GM20000 (cell line): Measurements from ENCODE around the gene RHBDD2.

ENCODE experiments used
- DNase-seq: peaks from one replicate; pipeline ENCODE4 v3.0.0; 2012; ENCODE audit warnings: low spot score
- CTCF ChIP-seq: IDR thresholded peaks from 2 replicates; pipeline ENCODE4 v1.5.1; 2012; ENCODE audit warnings: mild to moderate bottlenecking, control low read depth; ENCODE audit errors: extremely low read depth, missing control alignments

The RHBDD2 gene

GRCh38 chr7:75914655-75915415, 36.0 kb downstream of the RHBDD2 start, which contains the start of gene POR:
Gene POR (plus strand): TSS chr7:75915155. CDS start chr7:75954002, 38,847 bp downstream.
- DNase-seq = peak; percentile 98
- TF ChIP-seq CTCF = no peak

- peak; percentile 57 for DNase-seq
- TF ChIP-seq CTCF = no peak
These were observed 36.8 kb downstream of the RHBDD2 start for GRCh38 chr7:75915416-75916156.

- no peak for DNase-seq
- no peak for TF ChIP-seq CTCF
These were observed 37.4 kb downstream of the RHBDD2 start for GRCh38 chr7:75916259-75916658.

- TF ChIP-seq CTCF = no peak
- DNase-seq = no peak
These were observed 38.1 kb downstream of the RHBDD2 start for GRCh38 chr7:75916685-75917634.

GRCh38 chr7:75920431-75921161, 41.8 kb downstream of the RHBDD2 start:
- TF ChIP-seq CTCF = no peak
- no peak for DNase-seq

- TF ChIP-seq CTCF = no peak
- no peak for DNase-seq
These were observed 42.6 kb downstream of the RHBDD2 start for GRCh38 chr7:75921479-75921878.
